Neural crest cell (in vitro differentiated cells): ENCODE measurements around the gene SERPINB7. TPM values are rescaled to one million over a fixed set of nuclear protein-coding genes. Genes with fewer than 3 reads are reported as not detected.

Experiments
- DNase-seq: peaks from one replicate; pipeline ENCODE4 v3.0.0; 2021; ENCODE audit warnings: low read depth, mixed read lengths, low spot score
- H3K27ac Mint-ChIP-seq: one replicate; pipeline ENCODE4 v1.8.0; 2021; ENCODE audit warnings: mild to moderate bottlenecking, mixed read lengths; ENCODE audit not compliant: unreplicated experiment
- H3K27me3 Mint-ChIP-seq: 2 replicates; pipeline ENCODE4 v1.8.0; 2021; ENCODE audit warnings: low read depth, mild to moderate bottlenecking, mixed read lengths
- H3K36me3 Mint-ChIP-seq: 2 replicates; pipeline ENCODE4 v1.8.0; 2021; ENCODE audit warnings: low read depth, mild to moderate bottlenecking, mixed read lengths
- H3K4me1 Mint-ChIP-seq: 2 replicates; pipeline ENCODE4 v1.8.0; 2021; ENCODE audit warnings: mixed read lengths
- H3K4me3 Mint-ChIP-seq: one replicate; pipeline ENCODE4 v1.8.0; 2021; ENCODE audit warnings: mild to moderate bottlenecking, mixed read lengths
- H3K9me3 Mint-ChIP-seq: 2 replicates; pipeline ENCODE4 v1.8.0; 2021; ENCODE audit warnings: mixed read lengths
- total RNA-seq: library from RNA; stranded (reverse); gene quantifications from 2 replicates; pipeline ENCODE4 v1.2.1, GENCODE V29; 2021
- TF ChIP-seq, protein P1 (sequence below): fragments of 200-600 bp; sonication (generic); conservative IDR thresholded peaks from 2 replicates; pipeline ENCODE4 v1.5.0; 2021; ENCODE audit warnings: antibody characterized with exemption, mild to moderate bottlenecking

Gene SERPINB7
- total RNA-seq, 1 donor from 2014 or later: not detected

DNA sequence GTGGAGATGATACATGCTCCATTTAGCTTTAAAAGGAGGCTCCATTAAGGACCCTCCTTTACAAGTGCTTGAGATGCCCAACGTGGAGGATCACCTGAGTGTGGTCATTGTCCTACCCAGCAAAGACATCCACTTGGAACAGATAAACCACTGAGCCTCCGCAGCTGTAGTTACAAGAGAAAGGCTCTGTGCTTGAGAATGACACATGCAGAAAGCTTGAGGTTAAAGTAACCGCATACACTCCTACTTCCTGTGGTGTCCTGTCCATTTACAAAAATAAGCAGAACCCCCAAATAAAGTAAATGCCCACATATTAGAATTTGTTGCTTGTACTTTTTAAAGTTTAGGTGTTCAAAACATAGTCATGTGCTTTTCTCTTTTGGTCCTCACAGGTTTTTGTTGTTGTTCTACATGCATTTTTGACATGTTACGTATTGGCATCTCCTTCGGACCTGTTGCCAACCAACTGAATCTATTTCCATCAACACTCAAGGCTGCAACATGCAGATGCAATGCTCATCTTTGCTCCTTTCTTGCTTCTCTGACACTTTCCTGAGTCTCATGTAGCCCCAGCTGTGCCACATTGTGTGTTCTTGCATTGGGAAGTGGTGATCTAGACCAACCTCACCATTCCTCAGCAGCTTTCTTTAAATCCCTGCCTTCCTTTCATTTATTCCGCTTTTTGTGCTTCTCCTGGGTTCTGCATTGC, 56.0 kb downstream of the SERPINB7 start:
- Mint-ChIP-seq H3K27ac (no peak overlapping the region), H3K4me3 (no peak overlapping the region), H3K9me3 (no peaks in the 10 kb centered on the region), H3K36me3 (no peaks in the 10 kb centered on the region), H3K4me1 (no peaks in the 10 kb centered on the region), H3K27me3 (no peaks in the 10 kb centered on the region)
- no peak for DNase-seq
- TF ChIP-seq, protein P1, sequence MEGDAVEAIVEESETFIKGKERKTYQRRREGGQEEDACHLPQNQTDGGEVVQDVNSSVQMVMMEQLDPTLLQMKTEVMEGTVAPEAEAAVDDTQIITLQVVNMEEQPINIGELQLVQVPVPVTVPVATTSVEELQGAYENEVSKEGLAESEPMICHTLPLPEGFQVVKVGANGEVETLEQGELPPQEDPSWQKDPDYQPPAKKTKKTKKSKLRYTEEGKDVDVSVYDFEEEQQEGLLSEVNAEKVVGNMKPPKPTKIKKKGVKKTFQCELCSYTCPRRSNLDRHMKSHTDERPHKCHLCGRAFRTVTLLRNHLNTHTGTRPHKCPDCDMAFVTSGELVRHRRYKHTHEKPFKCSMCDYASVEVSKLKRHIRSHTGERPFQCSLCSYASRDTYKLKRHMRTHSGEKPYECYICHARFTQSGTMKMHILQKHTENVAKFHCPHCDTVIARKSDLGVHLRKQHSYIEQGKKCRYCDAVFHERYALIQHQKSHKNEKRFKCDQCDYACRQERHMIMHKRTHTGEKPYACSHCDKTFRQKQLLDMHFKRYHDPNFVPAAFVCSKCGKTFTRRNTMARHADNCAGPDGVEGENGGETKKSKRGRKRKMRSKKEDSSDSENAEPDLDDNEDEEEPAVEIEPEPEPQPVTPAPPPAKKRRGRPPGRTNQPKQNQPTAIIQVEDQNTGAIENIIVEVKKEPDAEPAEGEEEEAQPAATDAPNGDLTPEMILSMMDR: no peak

GRCh38 chr18:63832470-63832869, 57.3 kb downstream of the SERPINB7 start:
- H3K9me3 Mint-ChIP-seq: no peaks in the 10 kb centered on the region
- DNase-seq: no peak
- no peaks in the 10 kb centered on the region for H3K36me3 Mint-ChIP-seq
- TF ChIP-seq, protein P1: no peak
- H3K27ac Mint-ChIP-seq: no peak overlapping the region
- no peaks in the 10 kb centered on the region for H3K4me1 Mint-ChIP-seq
- no peaks in the 10 kb centered on the region for H3K27me3 Mint-ChIP-seq
- no peak overlapping the region for H3K4me3 Mint-ChIP-seq

- no peak overlapping the region for H3K4me3 Mint-ChIP-seq
- H3K36me3 Mint-ChIP-seq: no peaks in the 10 kb centered on the region
- H3K4me1 Mint-ChIP-seq: no peaks in the 10 kb centered on the region
- DNase-seq: no peak
- TF ChIP-seq, protein P1: no peak
- no peaks in the 10 kb centered on the region for H3K27me3 Mint-ChIP-seq
- H3K9me3 Mint-ChIP-seq: no peaks in the 10 kb centered on the region
- no peak overlapping the region for H3K27ac Mint-ChIP-seq
Measured at GRCh38 chr18:63834471-63835113, 59.4 kb downstream of the SERPINB7 start.

DNA sequence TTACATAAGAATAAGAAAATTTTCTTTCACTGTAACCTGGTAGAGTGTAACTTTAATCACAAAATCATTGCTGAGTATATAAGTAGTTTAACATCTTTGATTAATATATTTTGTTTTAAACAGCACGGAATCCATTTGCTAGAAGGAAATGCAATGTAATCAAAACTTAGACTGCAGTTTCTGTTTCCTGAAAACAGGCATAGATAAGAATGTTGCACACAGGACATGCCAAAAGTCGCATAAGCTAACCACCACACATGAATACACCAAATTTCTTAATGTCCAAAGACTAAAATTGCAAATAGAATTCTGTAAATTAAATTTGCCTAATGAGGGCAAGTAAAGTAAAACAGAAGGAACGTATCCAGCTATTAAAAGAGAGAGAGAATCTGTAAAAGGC, 61.2 kb downstream of the SERPINB7 start:
- no peak overlapping the region for H3K27ac Mint-ChIP-seq
- DNase-seq: no peak
- no peaks in the 10 kb centered on the region for H3K9me3 Mint-ChIP-seq
- TF ChIP-seq, protein P1: no peak
- H3K4me1 Mint-ChIP-seq: no peaks in the 10 kb centered on the region
- no peak overlapping the region for H3K4me3 Mint-ChIP-seq
- no peaks in the 10 kb centered on the region for H3K27me3 Mint-ChIP-seq
- H3K36me3 Mint-ChIP-seq: no peaks in the 10 kb centered on the region

DNA sequence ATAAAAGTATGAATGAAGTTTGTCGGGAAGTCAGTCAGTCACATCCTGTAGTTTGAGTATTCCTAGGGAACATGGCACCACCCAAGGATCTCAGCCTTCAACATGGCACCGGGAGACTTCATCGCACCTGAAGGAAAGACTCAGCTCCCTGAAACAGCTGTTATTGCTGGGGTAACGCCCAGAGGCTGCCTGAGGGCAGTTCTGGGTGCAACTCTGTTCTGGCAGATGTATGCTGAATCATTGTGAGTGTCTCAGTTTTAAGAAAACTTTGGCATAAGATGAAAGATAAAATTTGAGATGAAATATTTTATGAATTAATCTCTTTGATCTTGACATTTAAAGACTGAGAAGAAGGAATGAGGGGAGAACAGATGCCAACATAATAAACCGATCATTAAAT, 62.4 kb downstream of the SERPINB7 start:
- H3K4me1 Mint-ChIP-seq: no peaks in the 10 kb centered on the region
- DNase-seq: no peak
- no peak overlapping the region for H3K4me3 Mint-ChIP-seq
- TF ChIP-seq, protein P1: no peak
- H3K27me3 Mint-ChIP-seq: no peaks in the 10 kb centered on the region
- H3K9me3 Mint-ChIP-seq: no peaks in the 10 kb centered on the region
- no peaks in the 10 kb centered on the region for H3K36me3 Mint-ChIP-seq
- no peak overlapping the region for H3K27ac Mint-ChIP-seq
